Neural cell (in vitro differentiated cells): Measurements from ENCODE around the gene HHIPL1. TPM values are rescaled to one million over a fixed set of nuclear protein-coding genes. Genes with fewer than 3 reads are reported as not detected.

Experiments
- H2AFZ ChIP-seq: fragments of 200-600, 300-800 bp; sonication (generic), shearing (Covaris generic); 2 replicates; pipeline ENCODE4 v1.6.0; 2014; ENCODE audit warnings: low read depth, mild to moderate bottlenecking, antibody characterized with exemption, low read length, moderate library complexity
- H3F3A ChIP-seq: fragments of 200-600 bp; shearing (Covaris generic); 2 replicates; pipeline ENCODE4 v1.6.1; 2016; ENCODE audit warnings: mild to moderate bottlenecking, moderate library complexity, mixed read lengths, antibody characterized with exemption, low read length; ENCODE audit not compliant: insufficient read depth, poor library complexity, severe bottlenecking
- H3K27ac ChIP-seq: fragments of 200-600, 300-800 bp; sonication (generic), shearing (Covaris generic); 2 replicates; pipeline ENCODE4 v1.5.1; 2014; ENCODE audit warnings: mild to moderate bottlenecking, low read length, moderate library complexity
- H3K27me3 ChIP-seq: fragments of 300-800, 200-600 bp; sonication (generic), shearing (Covaris generic); 2 replicates; pipeline ENCODE4 v1.6.0; 2014; ENCODE audit warnings: mild to moderate bottlenecking, low read depth, low read length, moderate library complexity; ENCODE audit not compliant: insufficient read depth
- H3K36me3 ChIP-seq: fragments of 300-800, 200-600 bp; sonication (generic), shearing (Covaris generic); 2 replicates; pipeline ENCODE4 v1.5.1; 2014; ENCODE audit warnings: mild to moderate bottlenecking, antibody characterized with exemption, low read length, moderate library complexity; ENCODE audit not compliant: insufficient read depth
- H3K4me2 ChIP-seq: fragments of 300-800, 200-600 bp; sonication (generic), shearing (Covaris generic); 2 replicates; pipeline ENCODE4 v1.6.0; 2014; ENCODE audit warnings: mild to moderate bottlenecking, low read length
- H3K4me3 ChIP-seq: fragments of 300-800, 200-600 bp; sonication (generic), shearing (Covaris generic); 2 replicates; pipeline ENCODE4 v1.5.1; 2014; ENCODE audit warnings: mild to moderate bottlenecking, low read length, moderate library complexity
- H3K79me2 ChIP-seq: fragments of 200-600 bp; shearing (Covaris generic); replicated peaks from 2 replicates; pipeline ENCODE4 v1.6.0; 2014; ENCODE audit warnings: mild to moderate bottlenecking, low read length, moderate library complexity; ENCODE audit not compliant: insufficient read depth
- H3K9ac ChIP-seq: fragments of 300-800, 200-600 bp; sonication (generic), shearing (Covaris generic); 2 replicates; pipeline ENCODE4 v1.6.1; 2016; ENCODE audit warnings: mild to moderate bottlenecking, low read length, mixed read lengths
- H3K9me2 ChIP-seq: fragments of 200-600 bp; shearing (Covaris generic); 2 replicates; pipeline ENCODE4 v1.6.1; 2016; ENCODE audit warnings: mild to moderate bottlenecking, low read length, mixed read lengths; ENCODE audit not compliant: insufficient read depth
- H3K9me3 ChIP-seq: fragments of 200-600, 300-800 bp; sonication (generic), shearing (Covaris generic); 2 replicates; pipeline ENCODE4 v1.6.1; 2016; ENCODE audit warnings: mild to moderate bottlenecking, mixed run types, low read length, moderate library complexity, mixed read lengths
- H4K20me1 ChIP-seq: fragments of 200-600 bp; shearing (Covaris generic); 2 replicates; pipeline ENCODE4 v1.6.1; 2016; ENCODE audit warnings: mild to moderate bottlenecking, mixed run types; ENCODE audit not compliant: insufficient read depth
- EP300 ChIP-seq: fragments of 450-650 bp; conservative IDR thresholded peaks from 2 replicates; pipeline ENCODE4 v1.6.1; 2014; ENCODE audit warnings: antibody characterized with exemption, mild to moderate bottlenecking, moderate library complexity; ENCODE audit not compliant: poor library complexity, severe bottlenecking
- EZH2 ChIP-seq: fragments of 200-600, 300-800 bp; shearing (Covaris generic), sonication (generic); IDR thresholded peaks from 2 replicates; pipeline ENCODE4 v1.6.1; 2014; ENCODE audit warnings: antibody characterized with exemption, low read length, borderline replicate concordance, mild to moderate bottlenecking; ENCODE audit not compliant: insufficient read depth, poor library complexity, severe bottlenecking
- MXI1 ChIP-seq: fragments of 450-650 bp; conservative IDR thresholded peaks from 2 replicates; pipeline ENCODE4 v1.6.1; 2014; ENCODE audit warnings: antibody characterized with exemption, mild to moderate bottlenecking; ENCODE audit not compliant: poor library complexity, severe bottlenecking
- POLR2AphosphoS5 ChIP-seq: IDR thresholded peaks from 2 replicates; pipeline ENCODE4 v1.6.1; 2012
- RAD21 ChIP-seq: fragments of 450-650 bp; conservative IDR thresholded peaks from 2 replicates; pipeline ENCODE4 v1.6.1; 2014; ENCODE audit warnings: antibody characterized with exemption, mild to moderate bottlenecking, moderate library complexity
- SMC3 ChIP-seq: fragments of 450-650 bp; conservative IDR thresholded peaks from 2 replicates; pipeline ENCODE4 v1.6.1; 2014; ENCODE audit warnings: antibody characterized with exemption, mild to moderate bottlenecking, moderate library complexity; ENCODE audit not compliant: poor library complexity
- TAF1 ChIP-seq: IDR thresholded peaks from 2 replicates; pipeline ENCODE4 v1.6.1; 2012; ENCODE audit warnings: low read depth
- polyA plus RNA-seq: library from polyadenylated mRNA; depleted of rRNA; stranded (reverse); fragments of >200 nt; gene quantifications from 2 replicates; pipeline ENCODE4 v1.2.3, GENCODE V29; 2014
- TF ChIP-seq, protein P1 (sequence below): fragments of 450-650 bp; IDR thresholded peaks from 2 replicates; pipeline ENCODE4 v1.5.1; 2014; ENCODE audit warnings: antibody characterized with exemption, mild to moderate bottlenecking, moderate library complexity; ENCODE audit not compliant: poor library complexity, severe bottlenecking
- TF ChIP-seq, protein P2 (sequence below): IDR thresholded peaks from 2 replicates; pipeline ENCODE4 v1.6.1; 2012; ENCODE audit warnings: borderline replicate concordance

HHIPL1 gene
- polyA plus RNA-seq, 1 donor from 2014 or later, result 0.47 TPM

DNA sequence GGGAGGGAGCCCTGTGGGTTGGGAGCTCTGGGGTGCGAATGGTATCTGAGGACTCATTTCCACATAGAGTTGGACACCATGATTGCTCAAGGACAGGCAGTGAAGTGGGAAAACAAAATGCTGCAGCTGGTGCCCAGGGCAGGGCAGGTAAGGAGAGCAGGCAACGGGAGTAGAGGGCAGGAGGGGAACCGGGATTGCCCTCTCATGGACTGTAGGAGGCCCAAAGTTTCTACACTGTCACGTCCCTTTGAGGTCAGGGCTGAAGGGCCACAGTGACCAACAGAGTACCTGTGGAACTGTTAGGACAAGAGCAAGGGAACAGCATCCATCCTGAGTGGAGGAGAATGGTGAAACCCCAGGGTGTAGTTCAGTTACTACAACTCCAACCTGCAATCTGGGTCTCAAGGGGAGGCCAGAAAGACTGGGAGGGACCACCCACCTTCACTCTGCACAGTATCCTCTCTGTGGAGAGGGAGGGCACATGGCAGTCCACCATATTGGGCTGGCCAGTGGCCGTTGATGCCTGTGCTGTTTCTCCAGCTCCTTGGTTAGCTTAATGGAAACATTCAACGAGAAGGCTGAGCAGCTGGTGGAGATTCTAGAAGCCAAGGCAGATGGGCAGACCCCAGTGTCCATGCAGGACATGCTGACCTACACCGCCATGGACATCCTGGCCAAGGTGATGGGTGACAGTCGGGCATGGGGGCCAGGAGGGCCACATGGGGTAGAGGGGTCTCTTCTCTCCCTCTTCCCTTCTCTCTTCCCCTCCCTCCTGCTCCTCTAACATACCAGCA is 61.4 kb downstream of the HHIPL1 start:
- Histone ChIP-seq H3K4me3 (no peak overlapping the region), H3K9me2 (no peaks in the 10 kb centered on the region), H3K36me3 (peaks cover 6% of the 10 kb centered on the region), H3K27me3 (no peaks in the 10 kb centered on the region), H3K9ac (no peak overlapping the region), H4K20me1 (no peaks in the 10 kb centered on the region), H3F3A (no peaks in the 10 kb centered on the region), H3K9me3 (peaks cover 5% of the 10 kb centered on the region), H2AFZ (no peak overlapping the region), H3K79me2 (no peaks in the 10 kb centered on the region), H3K27ac (no peak overlapping the region), H3K4me2 (no peak overlapping the region)
- TF ChIP-seq SMC3 (no peak), POLR2AphosphoS5 (no peak), RAD21 (no peak), EP300 (no peak)

DNA sequence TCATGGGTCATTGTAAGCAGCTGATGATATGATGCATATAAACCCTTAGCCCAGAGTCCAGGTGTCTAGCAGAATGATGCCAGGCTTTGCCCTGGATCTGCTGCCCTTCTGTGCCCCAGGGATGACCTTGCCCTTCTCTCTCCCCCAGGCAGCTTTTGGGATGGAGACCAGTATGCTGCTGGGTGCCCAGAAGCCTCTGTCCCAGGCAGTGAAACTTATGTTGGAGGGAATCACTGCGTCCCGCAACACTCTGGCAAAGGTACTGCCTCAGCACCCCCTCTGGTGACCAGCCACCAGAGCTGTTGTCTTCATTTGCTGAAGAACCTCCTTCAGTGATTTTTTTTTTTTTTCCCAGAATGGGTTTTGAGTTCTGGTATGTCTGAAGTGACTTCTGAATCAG is 62.5 kb downstream of the HHIPL1 start:
- Histone ChIP-seq H3K9ac (no peak overlapping the region), H3K27ac (no peak overlapping the region), H2AFZ (no peak overlapping the region), H3K27me3 (no peaks in the 10 kb centered on the region), H4K20me1 (no peaks in the 10 kb centered on the region), H3K36me3 (peaks cover 6% of the 10 kb centered on the region), H3K4me3 (no peak overlapping the region), H3K4me2 (no peak overlapping the region), H3F3A (no peaks in the 10 kb centered on the region), H3K79me2 (no peaks in the 10 kb centered on the region), H3K9me2 (no peaks in the 10 kb centered on the region), H3K9me3 (peaks cover 5% of the 10 kb centered on the region)
- TF ChIP-seq POLR2AphosphoS5 (no peak), TAF1 (no peak), EP300 (no peak), RAD21 (no peak), SMC3 (no peak), EZH2 (no peak), MXI1 (no peak)
- TF ChIP-seq, protein P1, sequence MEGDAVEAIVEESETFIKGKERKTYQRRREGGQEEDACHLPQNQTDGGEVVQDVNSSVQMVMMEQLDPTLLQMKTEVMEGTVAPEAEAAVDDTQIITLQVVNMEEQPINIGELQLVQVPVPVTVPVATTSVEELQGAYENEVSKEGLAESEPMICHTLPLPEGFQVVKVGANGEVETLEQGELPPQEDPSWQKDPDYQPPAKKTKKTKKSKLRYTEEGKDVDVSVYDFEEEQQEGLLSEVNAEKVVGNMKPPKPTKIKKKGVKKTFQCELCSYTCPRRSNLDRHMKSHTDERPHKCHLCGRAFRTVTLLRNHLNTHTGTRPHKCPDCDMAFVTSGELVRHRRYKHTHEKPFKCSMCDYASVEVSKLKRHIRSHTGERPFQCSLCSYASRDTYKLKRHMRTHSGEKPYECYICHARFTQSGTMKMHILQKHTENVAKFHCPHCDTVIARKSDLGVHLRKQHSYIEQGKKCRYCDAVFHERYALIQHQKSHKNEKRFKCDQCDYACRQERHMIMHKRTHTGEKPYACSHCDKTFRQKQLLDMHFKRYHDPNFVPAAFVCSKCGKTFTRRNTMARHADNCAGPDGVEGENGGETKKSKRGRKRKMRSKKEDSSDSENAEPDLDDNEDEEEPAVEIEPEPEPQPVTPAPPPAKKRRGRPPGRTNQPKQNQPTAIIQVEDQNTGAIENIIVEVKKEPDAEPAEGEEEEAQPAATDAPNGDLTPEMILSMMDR, result no peak
- TF ChIP-seq, protein P2, sequence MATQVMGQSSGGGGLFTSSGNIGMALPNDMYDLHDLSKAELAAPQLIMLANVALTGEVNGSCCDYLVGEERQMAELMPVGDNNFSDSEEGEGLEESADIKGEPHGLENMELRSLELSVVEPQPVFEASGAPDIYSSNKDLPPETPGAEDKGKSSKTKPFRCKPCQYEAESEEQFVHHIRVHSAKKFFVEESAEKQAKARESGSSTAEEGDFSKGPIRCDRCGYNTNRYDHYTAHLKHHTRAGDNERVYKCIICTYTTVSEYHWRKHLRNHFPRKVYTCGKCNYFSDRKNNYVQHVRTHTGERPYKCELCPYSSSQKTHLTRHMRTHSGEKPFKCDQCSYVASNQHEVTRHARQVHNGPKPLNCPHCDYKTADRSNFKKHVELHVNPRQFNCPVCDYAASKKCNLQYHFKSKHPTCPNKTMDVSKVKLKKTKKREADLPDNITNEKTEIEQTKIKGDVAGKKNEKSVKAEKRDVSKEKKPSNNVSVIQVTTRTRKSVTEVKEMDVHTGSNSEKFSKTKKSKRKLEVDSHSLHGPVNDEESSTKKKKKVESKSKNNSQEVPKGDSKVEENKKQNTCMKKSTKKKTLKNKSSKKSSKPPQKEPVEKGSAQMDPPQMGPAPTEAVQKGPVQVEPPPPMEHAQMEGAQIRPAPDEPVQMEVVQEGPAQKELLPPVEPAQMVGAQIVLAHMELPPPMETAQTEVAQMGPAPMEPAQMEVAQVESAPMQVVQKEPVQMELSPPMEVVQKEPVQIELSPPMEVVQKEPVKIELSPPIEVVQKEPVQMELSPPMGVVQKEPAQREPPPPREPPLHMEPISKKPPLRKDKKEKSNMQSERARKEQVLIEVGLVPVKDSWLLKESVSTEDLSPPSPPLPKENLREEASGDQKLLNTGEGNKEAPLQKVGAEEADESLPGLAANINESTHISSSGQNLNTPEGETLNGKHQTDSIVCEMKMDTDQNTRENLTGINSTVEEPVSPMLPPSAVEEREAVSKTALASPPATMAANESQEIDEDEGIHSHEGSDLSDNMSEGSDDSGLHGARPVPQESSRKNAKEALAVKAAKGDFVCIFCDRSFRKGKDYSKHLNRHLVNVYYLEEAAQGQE, result no peak
